Nephron progenitor cell (in vitro differentiated cells): ENCODE data around the gene CCDC63.

ENCODE experiments used
- DNase-seq: peaks from one replicate; pipeline ENCODE4 v3.0.0; 2021
- H3K27ac Mint-ChIP-seq: 2 replicates; pipeline ENCODE4 v1.8.0; 2021; ENCODE audit warnings: mild to moderate bottlenecking, moderate library complexity, mixed read lengths
- H3K27me3 Mint-ChIP-seq: 2 replicates; pipeline ENCODE4 v1.8.0; 2021; ENCODE audit warnings: mild to moderate bottlenecking, low read depth, mixed read lengths; ENCODE audit not compliant: poor library complexity
- H3K36me3 Mint-ChIP-seq: 2 replicates; pipeline ENCODE4 v1.8.0; 2021; ENCODE audit warnings: low read depth, mixed read lengths
- H3K4me1 Mint-ChIP-seq: 2 replicates; pipeline ENCODE4 v1.8.0; 2021; ENCODE audit warnings: mixed read lengths
- H3K4me3 Mint-ChIP-seq: 2 replicates; pipeline ENCODE4 v1.8.0; 2021; ENCODE audit warnings: mild to moderate bottlenecking, moderate library complexity, mixed read lengths
- H3K9me3 Mint-ChIP-seq: 2 replicates; pipeline ENCODE4 v1.8.0; 2021; ENCODE audit warnings: mild to moderate bottlenecking, moderate library complexity, mixed read lengths
- TF ChIP-seq, protein P1 (sequence below): fragments of 200-600 bp; sonication (generic); IDR thresholded peaks from 2 replicates; pipeline ENCODE4 v1.5.0; 2021; ENCODE audit warnings: antibody characterized with exemption

CCDC63 gene

DNA sequence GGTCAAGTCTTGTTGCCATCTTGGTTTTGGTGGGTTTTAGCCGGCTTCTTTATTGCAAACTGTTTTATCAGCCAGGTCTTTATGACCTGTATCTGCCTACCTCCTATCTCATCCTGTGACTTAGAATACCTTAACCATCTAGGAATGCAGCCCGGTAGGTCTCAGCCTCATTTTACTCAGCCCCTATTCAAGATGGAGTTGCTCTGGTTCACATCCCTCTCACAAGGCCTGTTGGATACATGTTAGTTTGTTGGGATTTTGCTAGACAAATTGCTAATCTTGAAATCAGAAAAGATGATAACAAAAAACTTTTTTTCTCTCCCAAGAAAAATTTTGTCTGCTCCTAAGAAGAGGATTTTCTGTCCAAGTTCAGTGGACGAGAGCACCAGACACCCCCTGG, 27.6 kb upstream of the CCDC63 start:
- DNase-seq, result no peak
- Mint-ChIP-seq H3K27ac (no peak overlapping the region), H3K4me1 (no peaks in the 10 kb centered on the region), H3K4me3 (no peak overlapping the region), H3K27me3 (peaks cover 77% of the 10 kb centered on the region), H3K36me3 (no peaks in the 10 kb centered on the region), H3K9me3 (no peaks in the 10 kb centered on the region)
- TF ChIP-seq, protein P1, sequence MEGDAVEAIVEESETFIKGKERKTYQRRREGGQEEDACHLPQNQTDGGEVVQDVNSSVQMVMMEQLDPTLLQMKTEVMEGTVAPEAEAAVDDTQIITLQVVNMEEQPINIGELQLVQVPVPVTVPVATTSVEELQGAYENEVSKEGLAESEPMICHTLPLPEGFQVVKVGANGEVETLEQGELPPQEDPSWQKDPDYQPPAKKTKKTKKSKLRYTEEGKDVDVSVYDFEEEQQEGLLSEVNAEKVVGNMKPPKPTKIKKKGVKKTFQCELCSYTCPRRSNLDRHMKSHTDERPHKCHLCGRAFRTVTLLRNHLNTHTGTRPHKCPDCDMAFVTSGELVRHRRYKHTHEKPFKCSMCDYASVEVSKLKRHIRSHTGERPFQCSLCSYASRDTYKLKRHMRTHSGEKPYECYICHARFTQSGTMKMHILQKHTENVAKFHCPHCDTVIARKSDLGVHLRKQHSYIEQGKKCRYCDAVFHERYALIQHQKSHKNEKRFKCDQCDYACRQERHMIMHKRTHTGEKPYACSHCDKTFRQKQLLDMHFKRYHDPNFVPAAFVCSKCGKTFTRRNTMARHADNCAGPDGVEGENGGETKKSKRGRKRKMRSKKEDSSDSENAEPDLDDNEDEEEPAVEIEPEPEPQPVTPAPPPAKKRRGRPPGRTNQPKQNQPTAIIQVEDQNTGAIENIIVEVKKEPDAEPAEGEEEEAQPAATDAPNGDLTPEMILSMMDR, result no peak

DNA sequence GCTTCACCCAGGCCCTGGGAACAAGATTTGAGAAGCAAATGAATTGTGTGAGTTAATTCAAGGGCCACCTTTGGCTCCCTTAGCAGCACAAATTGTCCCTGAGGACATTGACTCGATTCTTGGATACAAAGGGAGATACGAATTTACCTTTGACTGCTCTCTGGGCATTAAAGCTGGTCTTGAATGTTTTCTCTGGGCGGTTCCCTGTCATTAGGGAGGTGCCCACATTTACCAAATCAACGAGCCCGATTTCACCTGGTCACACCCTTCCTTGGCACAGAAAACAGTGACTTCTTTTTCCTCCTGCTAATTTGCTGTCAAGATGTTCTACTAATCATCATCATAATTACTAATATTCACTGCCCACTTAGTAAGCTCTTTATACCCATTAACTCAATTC, 27.1 kb upstream of the CCDC63 start:
- H3K4me3 Mint-ChIP-seq, result no peak overlapping the region
- no peak for DNase-seq
- H3K36me3 Mint-ChIP-seq, result no peaks in the 10 kb centered on the region
- TF ChIP-seq, protein P1, result no peak
- H3K4me1 Mint-ChIP-seq, result no peaks in the 10 kb centered on the region
- H3K27me3 Mint-ChIP-seq, result peaks cover 77% of the 10 kb centered on the region
- no peaks in the 10 kb centered on the region for H3K9me3 Mint-ChIP-seq
- H3K27ac Mint-ChIP-seq, result no peak overlapping the region

DNA sequence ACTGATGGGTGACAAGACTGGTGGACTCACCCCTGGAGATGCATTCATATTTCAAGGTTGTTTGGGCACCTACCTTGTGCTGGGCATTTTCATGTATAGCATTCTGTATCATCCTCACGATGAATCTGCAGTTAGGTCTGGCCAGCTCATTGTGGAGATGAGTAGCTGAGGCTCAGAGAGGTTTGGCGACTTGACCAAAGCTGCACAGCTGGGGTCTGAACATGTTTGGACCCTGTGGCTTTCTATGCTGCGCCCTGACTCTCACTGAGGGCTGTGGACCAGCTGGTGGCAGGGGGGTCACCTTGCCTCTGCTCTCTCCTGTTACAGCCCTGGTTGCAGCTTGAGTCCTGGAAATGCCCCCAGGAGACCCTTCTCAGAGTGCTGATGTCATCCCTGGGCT, 24.9 kb upstream of the CCDC63 start:
- Mint-ChIP-seq H3K4me1 (peaks cover 3% of the 10 kb centered on the region), H3K4me3 (no peak overlapping the region), H3K27me3 (peaks cover 73% of the 10 kb centered on the region), H3K36me3 (no peaks in the 10 kb centered on the region), H3K27ac (no peak overlapping the region), H3K9me3 (no peaks in the 10 kb centered on the region)
- DNase-seq, result no peak
- TF ChIP-seq, protein P1, result no peak

DNA sequence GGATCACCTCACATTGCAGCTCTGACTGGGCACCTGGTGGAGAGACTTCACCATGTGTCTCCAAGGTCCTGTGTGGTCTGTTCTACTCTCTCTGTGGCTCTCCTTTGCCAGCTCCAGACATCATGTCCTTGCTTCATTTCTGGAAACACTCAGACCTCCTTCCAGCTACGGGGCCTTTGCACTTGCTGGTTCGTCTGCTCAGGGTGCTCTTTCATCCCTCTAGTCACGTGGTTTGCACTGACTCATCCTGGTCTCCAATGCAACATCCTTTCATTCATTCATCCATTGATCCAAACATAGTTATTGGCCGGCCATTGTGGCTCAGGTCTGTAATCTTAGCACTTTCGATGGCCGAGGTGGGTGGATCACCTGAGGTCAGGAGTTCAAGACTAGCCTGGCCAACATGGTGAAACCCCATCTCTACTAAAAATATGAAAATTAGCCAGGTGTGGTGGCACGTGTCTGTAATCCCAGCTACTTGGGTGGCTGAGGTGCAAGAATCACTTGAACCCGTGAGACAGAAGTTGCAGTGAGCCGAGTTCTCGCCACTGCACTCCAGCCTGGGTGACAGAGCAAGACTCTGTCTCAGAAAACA, 23.9 kb upstream of the CCDC63 start:
- Mint-ChIP-seq H3K27ac (no peak overlapping the region), H3K9me3 (no peaks in the 10 kb centered on the region), H3K4me3 (no peak overlapping the region), H3K4me1 (peaks cover 5% of the 10 kb centered on the region), H3K36me3 (no peaks in the 10 kb centered on the region), H3K27me3 (peaks cover 68% of the 10 kb centered on the region)
- DNase-seq, result no peak
- TF ChIP-seq, protein P1, result no peak

DNA sequence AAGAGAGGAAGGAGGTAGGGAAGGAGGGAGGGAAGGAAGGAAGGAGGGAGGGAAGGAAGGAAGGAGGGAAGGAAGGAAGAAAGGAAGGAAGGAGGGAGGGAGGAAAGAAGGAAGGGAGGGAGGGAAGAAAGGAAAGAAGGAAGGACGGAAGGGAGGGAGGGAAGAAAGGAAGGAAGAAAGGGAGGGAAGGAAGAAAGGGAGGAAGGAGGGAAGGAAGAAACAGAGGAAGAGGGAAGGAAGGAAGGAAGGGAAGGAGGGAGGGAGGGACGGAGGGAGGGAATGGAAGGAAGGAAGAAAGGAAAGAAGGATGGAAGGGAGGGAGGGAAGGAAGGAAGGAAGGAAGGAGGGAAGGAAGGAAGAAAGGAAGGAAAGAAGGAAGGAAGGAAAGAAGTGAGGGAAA, 22.4 kb upstream of the CCDC63 start:
- peaks cover 66% of the 10 kb centered on the region for H3K27me3 Mint-ChIP-seq
- DNase-seq, result no peak
- no peak overlapping the region for H3K27ac Mint-ChIP-seq
- peaks cover 5% of the 10 kb centered on the region for H3K4me1 Mint-ChIP-seq
- no peaks in the 10 kb centered on the region for H3K9me3 Mint-ChIP-seq
- TF ChIP-seq, protein P1, result no peak
- H3K4me3 Mint-ChIP-seq, result no peak overlapping the region
- no peaks in the 10 kb centered on the region for H3K36me3 Mint-ChIP-seq

DNA sequence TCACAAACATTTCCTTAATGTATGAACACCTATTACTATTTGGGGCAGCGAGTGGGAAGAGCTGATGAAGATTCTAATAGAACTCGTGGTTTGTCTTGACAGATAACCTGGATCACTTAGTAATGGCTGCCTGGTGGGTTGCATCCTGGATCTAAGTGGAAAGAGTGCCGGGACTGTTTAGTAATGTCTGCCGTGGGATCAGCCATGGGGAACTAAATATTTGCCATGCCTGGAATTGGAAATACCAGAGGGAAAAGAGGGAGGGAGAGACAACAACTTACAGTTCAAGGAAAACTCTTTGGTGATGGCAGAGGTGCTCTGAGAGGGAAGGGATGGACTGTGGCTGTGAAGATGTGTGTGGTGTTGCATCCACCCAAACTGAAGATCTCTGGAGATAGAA, 21.3 kb upstream of the CCDC63 start:
- Mint-ChIP-seq H3K27ac (no peak overlapping the region), H3K27me3 (peaks cover 61% of the 10 kb centered on the region), H3K4me3 (no peak overlapping the region), H3K4me1 (peaks cover 5% of the 10 kb centered on the region), H3K9me3 (no peaks in the 10 kb centered on the region), H3K36me3 (no peaks in the 10 kb centered on the region)
- DNase-seq, result no peak
- TF ChIP-seq, protein P1, result no peak
